Measurements from ENCODE around the gene TTN.
"Not testable (repeated sequence)": the region's sequence is repeated elsewhere in the genome, so short reads cannot be mapped to it uniquely, and the experiment has no call there.

Gene TTN

GRCh38 chr2:178528647-178529046 is 278.6 kb downstream of the TTN start:
- no peak overlapping the region for H3K9ac ChIP-seq (ENCODE audit: low read length)
- no peaks in the 10 kb centered on the region for H3K9me3 ChIP-seq (ENCODE audit: control insufficient read depth, low read depth, low read length)
- H3K4me3 ChIP-seq (ENCODE audit: low read length) = no peak overlapping the region
- H3K27me3 ChIP-seq (ENCODE audit: control insufficient read depth, insufficient read depth, low read length) = no peaks in the 10 kb centered on the region
- H3K27ac ChIP-seq (ENCODE audit: low read length) = no peak overlapping the region
- no peaks in the 10 kb centered on the region for H3K4me1 ChIP-seq (ENCODE audit: control insufficient read depth, low read depth, low read length)
- H3K36me3 ChIP-seq (ENCODE audit: control insufficient read depth, low read depth, low read length) = no peaks in the 10 kb centered on the region

- H3K4me1 ChIP-seq (ENCODE audit: control insufficient read depth, low read depth, low read length) = no peaks in the 10 kb centered on the region
- H3K4me3 ChIP-seq (ENCODE audit: low read length) = no peak overlapping the region
- no peaks in the 10 kb centered on the region for H3K36me3 ChIP-seq (ENCODE audit: control insufficient read depth, low read depth, low read length)
- no peaks in the 10 kb centered on the region for H3K9me3 ChIP-seq (ENCODE audit: control insufficient read depth, low read depth, low read length)
- no peaks in the 10 kb centered on the region for H3K27me3 ChIP-seq (ENCODE audit: control insufficient read depth, insufficient read depth, low read length)
- H3K27ac ChIP-seq (ENCODE audit: low read length) = no peak overlapping the region
- no peak overlapping the region for H3K9ac ChIP-seq (ENCODE audit: low read length)
These were observed 279.6 kb downstream of the TTN start for GRCh38 chr2:178527592-178527991.

- Histone ChIP-seq H3K4me3 (ENCODE audit: low read length) (no peak overlapping the region), H3K27me3 (ENCODE audit: control insufficient read depth, insufficient read depth, low read length) (no peaks in the 10 kb centered on the region), H3K9ac (ENCODE audit: low read length) (no peak overlapping the region), H3K36me3 (ENCODE audit: control insufficient read depth, low read depth, low read length) (no peaks in the 10 kb centered on the region), H3K4me1 (ENCODE audit: control insufficient read depth, low read depth, low read length) (no peaks in the 10 kb centered on the region), H3K27ac (ENCODE audit: low read length) (no peak overlapping the region), H3K9me3 (ENCODE audit: control insufficient read depth, low read depth, low read length) (no peaks in the 10 kb centered on the region)
These were observed 281.0 kb downstream of the TTN start for GRCh38 chr2:178526256-178526655.

GRCh38 chr2:178525460-178525859 is 281.8 kb downstream of the TTN start:
- not testable (repeated sequence) for H3K9me3 ChIP-seq (ENCODE audit: control insufficient read depth, low read depth, low read length); H3K4me3 ChIP-seq (ENCODE audit: low read length); H3K36me3 ChIP-seq (ENCODE audit: control insufficient read depth, low read depth, low read length); H3K27me3 ChIP-seq (ENCODE audit: control insufficient read depth, insufficient read depth, low read length); H3K4me1 ChIP-seq (ENCODE audit: control insufficient read depth, low read depth, low read length); H3K9ac ChIP-seq (ENCODE audit: low read length); H3K27ac ChIP-seq (ENCODE audit: low read length)

GRCh38 chr2:178525010-178525409 is 282.2 kb downstream of the TTN start:
- H3K9ac ChIP-seq (ENCODE audit: low read length); H3K27ac ChIP-seq (ENCODE audit: low read length); H3K4me3 ChIP-seq (ENCODE audit: low read length); H3K9me3 ChIP-seq (ENCODE audit: control insufficient read depth, low read depth, low read length); H3K4me1 ChIP-seq (ENCODE audit: control insufficient read depth, low read depth, low read length); H3K27me3 ChIP-seq (ENCODE audit: control insufficient read depth, insufficient read depth, low read length); H3K36me3 ChIP-seq (ENCODE audit: control insufficient read depth, low read depth, low read length): not testable (repeated sequence)

- Histone ChIP-seq H3K4me3 (ENCODE audit: low read length) (peak overlapping the region; percentile 68), H3K27me3 (ENCODE audit: control insufficient read depth, insufficient read depth, low read length) (no peaks in the 10 kb centered on the region), H3K36me3 (ENCODE audit: control insufficient read depth, low read depth, low read length) (no peaks in the 10 kb centered on the region), H3K27ac (ENCODE audit: low read length) (no peak overlapping the region), H3K9ac (ENCODE audit: low read length) (peak overlapping the region; percentile 71), H3K4me1 (ENCODE audit: control insufficient read depth, low read depth, low read length) (no peaks in the 10 kb centered on the region), H3K9me3 (ENCODE audit: control insufficient read depth, low read depth, low read length) (no peaks in the 10 kb centered on the region)
These were observed 283.6 kb downstream of the TTN start for GRCh38 chr2:178523596-178524134.

- Histone ChIP-seq H3K9ac (ENCODE audit: low read length) (peak overlapping the region; percentile 71), H3K27me3 (ENCODE audit: control insufficient read depth, insufficient read depth, low read length) (no peaks in the 10 kb centered on the region), H3K27ac (ENCODE audit: low read length) (peak overlapping the region; percentile 74), H3K36me3 (ENCODE audit: control insufficient read depth, low read depth, low read length) (no peaks in the 10 kb centered on the region), H3K9me3 (ENCODE audit: control insufficient read depth, low read depth, low read length) (no peaks in the 10 kb centered on the region), H3K4me1 (ENCODE audit: control insufficient read depth, low read depth, low read length) (no peaks in the 10 kb centered on the region), H3K4me3 (ENCODE audit: low read length) (peak overlapping the region; percentile 68)
These were observed 284.1 kb downstream of the TTN start for GRCh38 chr2:178522950-178523595.

- H3K9me3 ChIP-seq (ENCODE audit: control insufficient read depth, low read depth, low read length) = no peaks in the 10 kb centered on the region
- H3K9ac ChIP-seq (ENCODE audit: low read length) = no peak overlapping the region
- H3K4me1 ChIP-seq (ENCODE audit: control insufficient read depth, low read depth, low read length) = no peaks in the 10 kb centered on the region
- no peak overlapping the region for H3K27ac ChIP-seq (ENCODE audit: low read length)
- H3K36me3 ChIP-seq (ENCODE audit: control insufficient read depth, low read depth, low read length) = no peaks in the 10 kb centered on the region
- H3K4me3 ChIP-seq (ENCODE audit: low read length) = no peak overlapping the region
- no peaks in the 10 kb centered on the region for H3K27me3 ChIP-seq (ENCODE audit: control insufficient read depth, insufficient read depth, low read length)
These were observed 285.7 kb downstream of the TTN start for GRCh38 chr2:178521304-178522150.

- H3K9me3 ChIP-seq (ENCODE audit: control insufficient read depth, low read depth, low read length) = no peaks in the 10 kb centered on the region
- no peaks in the 10 kb centered on the region for H3K36me3 ChIP-seq (ENCODE audit: control insufficient read depth, low read depth, low read length)
- no peaks in the 10 kb centered on the region for H3K4me1 ChIP-seq (ENCODE audit: control insufficient read depth, low read depth, low read length)
- no peak overlapping the region for H3K9ac ChIP-seq (ENCODE audit: low read length)
- no peaks in the 10 kb centered on the region for H3K27me3 ChIP-seq (ENCODE audit: control insufficient read depth, insufficient read depth, low read length)
- no peak overlapping the region for H3K27ac ChIP-seq (ENCODE audit: low read length)
- H3K4me3 ChIP-seq (ENCODE audit: low read length) = no peak overlapping the region
These were observed 289.7 kb downstream of the TTN start for GRCh38 chr2:178517496-178517895.

- H3K4me1 ChIP-seq (ENCODE audit: control insufficient read depth, low read depth, low read length) = no peaks in the 10 kb centered on the region
- H3K27me3 ChIP-seq (ENCODE audit: control insufficient read depth, insufficient read depth, low read length) = no peaks in the 10 kb centered on the region
- H3K27ac ChIP-seq (ENCODE audit: low read length) = no peak overlapping the region
- H3K4me3 ChIP-seq (ENCODE audit: low read length) = no peak overlapping the region
- H3K36me3 ChIP-seq (ENCODE audit: control insufficient read depth, low read depth, low read length) = no peaks in the 10 kb centered on the region
- H3K9ac ChIP-seq (ENCODE audit: low read length) = no peak overlapping the region
- no peaks in the 10 kb centered on the region for H3K9me3 ChIP-seq (ENCODE audit: control insufficient read depth, low read depth, low read length)
These were observed 292.6 kb downstream of the TTN start for GRCh38 chr2:178514664-178515063.

- no peaks in the 10 kb centered on the region for H3K27me3 ChIP-seq (ENCODE audit: control insufficient read depth, insufficient read depth, low read length)
- H3K4me3 ChIP-seq (ENCODE audit: low read length) = no peak overlapping the region
- no peaks in the 10 kb centered on the region for H3K4me1 ChIP-seq (ENCODE audit: control insufficient read depth, low read depth, low read length)
- H3K36me3 ChIP-seq (ENCODE audit: control insufficient read depth, low read depth, low read length) = no peaks in the 10 kb centered on the region
- H3K27ac ChIP-seq (ENCODE audit: low read length) = no peak overlapping the region
- no peak overlapping the region for H3K9ac ChIP-seq (ENCODE audit: low read length)
- no peaks in the 10 kb centered on the region for H3K9me3 ChIP-seq (ENCODE audit: control insufficient read depth, low read depth, low read length)
These were observed 293.3 kb downstream of the TTN start for GRCh38 chr2:178513876-178514275.

GRCh38 chr2:178512484-178512883 is 294.7 kb downstream of the TTN start:
- no peaks in the 10 kb centered on the region for H3K36me3 ChIP-seq (ENCODE audit: control insufficient read depth, low read depth, low read length)
- no peaks in the 10 kb centered on the region for H3K9me3 ChIP-seq (ENCODE audit: control insufficient read depth, low read depth, low read length)
- no peaks in the 10 kb centered on the region for H3K27me3 ChIP-seq (ENCODE audit: control insufficient read depth, insufficient read depth, low read length)
- no peak overlapping the region for H3K4me3 ChIP-seq (ENCODE audit: low read length)
- H3K9ac ChIP-seq (ENCODE audit: low read length) = no peak overlapping the region
- no peak overlapping the region for H3K27ac ChIP-seq (ENCODE audit: low read length)
- no peaks in the 10 kb centered on the region for H3K4me1 ChIP-seq (ENCODE audit: control insufficient read depth, low read depth, low read length)
